K562 (cell line): ENCODE measurements around the gene RAB3IP.

Experiments used
- BRF2 ChIP-seq: IDR thresholded peaks from 3 replicates; pipeline ENCODE4 v1.6.1; 2011; ENCODE audit warnings: borderline replicate concordance, mild to moderate bottlenecking; ENCODE audit not compliant: insufficient read length, insufficient read depth
- CTCF ChIP-seq, 3 experiments: IDR thresholded peaks in 2 of 3; conservative IDR thresholded peaks in 1 of 3; 2 replicates each; pipeline ENCODE4 v1.5.1; 2011 to 2012; ENCODE audit warnings: low read length in 3 of 3, mild to moderate bottlenecking in 3 of 3, control low read depth in 2 of 3, improper control_type of control experiment in 1 of 3, inconsistent platforms in 1 of 3, low read depth in 1 of 3, mixed read lengths in 1 of 3, moderate library complexity in 1 of 3; ENCODE audit not compliant: insufficient read depth in 2 of 3
- ESRRA ChIP-seq: fragments of 450-650 bp; IDR thresholded peaks from 2 replicates; pipeline ENCODE4 v1.6.1; 2014; ENCODE audit warnings: low read depth, mild to moderate bottlenecking, moderate library complexity, borderline replicate concordance
- POLR2AphosphoS5 ChIP-seq: IDR thresholded peaks from 2 replicates; pipeline ENCODE4 v1.6.1; 2011; ENCODE audit warnings: mild to moderate bottlenecking, low read depth, low read length, moderate library complexity; ENCODE audit not compliant: control insufficient read depth, insufficient read depth
- POLR2G ChIP-seq: fragments of 200-400 bp; formaldehyde crosslinking; IDR thresholded peaks from 2 replicates; pipeline ENCODE4 v1.6.1; 2017; ENCODE audit warnings: low read depth, mild to moderate bottlenecking, antibody characterized with exemption, low read length, moderate library complexity
- RAD21 ChIP-seq, 2 experiments: fragments of 250-450 bp in 1 of 2; fragments of 450-650 bp in 1 of 2; sonication (Bioruptor Pico) in 1 of 2; formaldehyde crosslinking in 1 of 2; IDR thresholded peaks in 1 of 2; conservative IDR thresholded peaks in 1 of 2; 2 replicates each; pipeline versions ENCODE4 v1.4.0 to v1.8.0; 2020 to 2022; ENCODE audit warnings: mild to moderate bottlenecking in 2 of 2, moderate library complexity in 1 of 2
- ZNF143 ChIP-seq: sonication (generic); formaldehyde crosslinking; IDR thresholded peaks from 2 replicates; pipeline ENCODE4 v1.9.0; 2022; ENCODE audit warnings: mild to moderate bottlenecking, missing genetic modification reagents
- ZNF785 ChIP-seq: fragments of 250-450 bp; sonication (Bioruptor Pico); IDR thresholded peaks from 2 replicates; pipeline ENCODE4 v1.4.0; 2020; ENCODE audit warnings: mild to moderate bottlenecking
- ZSCAN29 ChIP-seq: fragments of 450-650 bp; IDR thresholded peaks from 2 replicates; pipeline ENCODE4 v1.6.1; 2017

- TF ChIP-seq ZNF143 (CRISPR knock-in tag) (no peak), BRF2 (no peak), POLR2AphosphoS5 (no peak), ZNF785 (CRISPR knock-in tag) (no peak), POLR2G (no peak), ESRRA (no peak), RAD21 (CRISPR knock-in tag; conservative IDR thresholded peaks at IDR 0.05 in 1 of 2, IDR thresholded peaks at IDR 0.05 in 1 of 2) (no peak), ZSCAN29 (no peak), CTCF (IDR thresholded peaks at IDR 0.05 in 2 of 3, conservative IDR thresholded peaks at IDR 0.05 in 1 of 3; ENCODE audit: insufficient read depth in 2 of 3, low read depth in 1 of 3, low read length in 3 of 3) (no peak)
These were observed 105.8 kb downstream of the RAB3IP start for GRCh38 chr12:69844416-69844815.
